HCT116 (cell line): Measurements from ENCODE around the gene GID4. TPM values are rescaled to one million over a fixed set of nuclear protein-coding genes. Genes with fewer than 3 reads are reported as not detected.
A peak's percentile ranks its signal among the peaks of the same experiment; 100 is the strongest.

Experiments
- ATAC-seq: fragments of 200-7000 bp; cut with Tn5 transposase; 2 replicates; pipeline ENCODE4 v1.9.1; 2020; ENCODE audit warnings: mild to moderate bottlenecking, moderate library complexity
- BruUV-seq: library from RNA; stranded (reverse); fragments of 400-500 nt; replicated peaks from 2 replicates; lab custom pipeline; 2021; lab: Mats Ljungman, UMichigan
- CTCF ChIA-PET: fragments of 300-600 bp; sonication (Branson Sonifier 250); formaldehyde crosslinking; loops from one replicate; lab custom pipeline; 2021; ENCODE audit warnings: antibody characterized with exemption; lab: Charles Lee
- POLR2A ChIA-PET: fragments of 300-600, 350-600 bp; sonication (Branson Sonifier 250); formaldehyde crosslinking; loops from one replicate; lab custom pipeline; 2021; ENCODE audit warnings: antibody characterized with exemption; lab: Charles Lee
- RAD21 ChIA-PET, 2 experiments: fragments of 300-600 bp; sonication (Branson Sonifier 250); formaldehyde crosslinking; loops; one replicate each; lab custom pipeline; 2023; ENCODE audit warnings: low total read pairs in 2 of 2; ENCODE audit not compliant: uncharacterized antibody in 2 of 2, unreplicated experiment in 2 of 2, low non-redundant PET in 1 of 2; lab: Charles Lee
- DNase-seq: peaks from one replicate; pipeline ENCODE4 v3.0.0-alpha.2; 2010; ENCODE audit warnings: low read depth, low spot score
- H2AFZ ChIP-seq: fragments of 200-600 bp; shearing (Covaris generic), sonication (generic); 2 replicates; pipeline ENCODE4 v1.6.1; 2017; ENCODE audit warnings: low read depth, mixed run types, mixed read lengths, antibody characterized with exemption, low read length; ENCODE audit not compliant: poor library complexity, severe bottlenecking
- H3K27ac ChIP-seq: 2 replicates; pipeline ENCODE4 v1.5.1; 2012; ENCODE audit warnings: low read depth, low read length
- H3K27me3 ChIP-seq: fragments of 200-600 bp; sonication (generic); 2 replicates; pipeline ENCODE4 v1.6.1; 2016; ENCODE audit warnings: mixed run types, low read length, mixed read lengths; ENCODE audit not compliant: insufficient read depth
- H3K36me3 ChIP-seq, 2 experiments: fragments of 200-500 bp in 1 of 2; fragments of 200-600 bp in 1 of 2; sonication (Bioruptor generic) in 1 of 2; sonication (generic) in 1 of 2; 2 replicates each; pipeline versions ENCODE4 v1.5.1 to v1.6.1; 2014 to 2016; ENCODE audit warnings: low read length in 2 of 2, inconsistent platforms in 1 of 2, mixed read lengths in 1 of 2, mixed run types in 1 of 2; ENCODE audit not compliant: insufficient read depth in 2 of 2, control insufficient read depth in 1 of 2
- H3K4me1 ChIP-seq, 2 experiments: fragments of 200-600 bp in 1 of 2; sonication (generic) in 1 of 2; 2 replicates each; pipeline versions ENCODE4 v1.5.1 to v1.6.1; 2012 to 2017; ENCODE audit warnings: low read length in 2 of 2, inconsistent platforms in 1 of 2, mild to moderate bottlenecking in 1 of 2, mixed read lengths in 1 of 2, mixed run types in 1 of 2, moderate library complexity in 1 of 2; ENCODE audit not compliant: insufficient read depth in 2 of 2, control insufficient read depth in 1 of 2
- H3K4me2 ChIP-seq: fragments of 200-600 bp; sonication (generic); 2 replicates; pipeline ENCODE4 v1.6.1; 2017; ENCODE audit warnings: mixed run types, low read length, mixed read lengths
- H3K4me3 ChIP-seq, 2 experiments: fragments of 200-600 bp in 1 of 2; sonication (generic) in 1 of 2; replicated peaks in 1 of 2; 2 replicates each; pipeline ENCODE4 v1.5.1; 2011 to 2016; ENCODE audit warnings: low read length in 2 of 2, control low read depth in 1 of 2, low read depth in 1 of 2, mild to moderate bottlenecking in 1 of 2, mixed read lengths in 1 of 2, mixed run types in 1 of 2
- H3K79me2 ChIP-seq: fragments of 200-600 bp; sonication (generic); 2 replicates; pipeline ENCODE4 v1.6.1; 2017; ENCODE audit warnings: mild to moderate bottlenecking, mixed run types, low read length, moderate library complexity, mixed read lengths; ENCODE audit not compliant: insufficient read depth
- H3K9ac ChIP-seq: fragments of 200-600 bp; sonication (generic); 2 replicates; pipeline ENCODE4 v1.6.1; 2016; ENCODE audit warnings: low read length, mixed read lengths
- H3K9me2 ChIP-seq: fragments of 200-600 bp; sonication (generic), shearing (Covaris generic); 2 replicates; pipeline ENCODE4 v1.6.1; 2017; ENCODE audit warnings: mixed run types, mild to moderate bottlenecking, moderate library complexity; ENCODE audit not compliant: insufficient read depth
- H3K9me3 ChIP-seq, 2 experiments: fragments of 200-500 bp in 1 of 2; fragments of 200-600 bp in 1 of 2; sonication (Bioruptor generic) in 1 of 2; sonication (generic) in 1 of 2; 2 replicates each; pipeline ENCODE4 v1.6.1; 2014 to 2017; ENCODE audit warnings: low read length in 2 of 2, mixed read lengths in 2 of 2, inconsistent platforms in 1 of 2, low read depth in 1 of 2, mild to moderate bottlenecking in 1 of 2, mixed run types in 1 of 2, moderate library complexity in 1 of 2; ENCODE audit not compliant: control insufficient read depth in 1 of 2, insufficient read depth in 1 of 2
- H4K20me1 ChIP-seq: fragments of 200-600 bp; sonication (generic), shearing (Covaris generic); 2 replicates; pipeline ENCODE4 v1.6.1; 2017; ENCODE audit warnings: mixed run types, mild to moderate bottlenecking, moderate library complexity; ENCODE audit not compliant: insufficient read depth
- CTCF ChIP-seq, 3 experiments: fragments of 200-600 bp in 1 of 3; sonication (generic) in 1 of 3; IDR thresholded peaks in 2 of 3; conservative IDR thresholded peaks in 1 of 3; 2 replicates each; pipeline ENCODE4 v1.5.1; 2012 to 2017; ENCODE audit warnings: low read depth in 2 of 3, low read length in 2 of 3, antibody characterized with exemption in 1 of 3, borderline replicate concordance in 1 of 3, control low read depth in 1 of 3, mild to moderate bottlenecking in 1 of 3, mixed read lengths in 1 of 3, mixed run types in 1 of 3, moderate library complexity in 1 of 3; ENCODE audit not compliant: insufficient read depth in 1 of 3
- ELF1 ChIP-seq: IDR thresholded peaks from 2 replicates; pipeline ENCODE4 v1.6.1; 2012; ENCODE audit warnings: low read depth, borderline replicate concordance
- intact Hi-C: fragments of 100-400 bp; cut with micrococcal nuclease; formaldehyde crosslinking; loops from 2 replicates; pipeline ENCODE4 v1.10.0; 2022
- total RNA-seq: library from RNA; stranded (reverse); gene quantifications from one replicate; pipeline ENCODE4 v1.2.1, GENCODE V29; 2021; ENCODE audit not compliant: unreplicated experiment

Gene GID4
- total RNA-seq, 1 experiment from 2014 or later, result 10.8 TPM

GRCh38 chr17:18093616-18094408, 54.6 kb downstream of the GID4 start:
- peaks cover 17 to 24% of the 10 kb centered on the region in 2 experiments; a peak in 3 of 4 replicates for H3K36me3 ChIP-seq
- ChIA-PET RAD21 (no interaction called here), CTCF (no interaction called here)

More at GRCh38 chr17:18093616-18094408, 54.6 kb downstream of the GID4 start:
- peaks cover 1 to 9% of the 10 kb centered on the region in 2 experiments; a peak in 3 of 4 replicates for H3K4me1 ChIP-seq
- no peak overlapping the region for H3K9ac ChIP-seq
- no peaks in the 10 kb centered on the region for H3K9me2 ChIP-seq
- H4K20me1 ChIP-seq, result no peaks in the 10 kb centered on the region
- DNase-seq (peak; percentile 27), ATAC-seq (peak; percentile 86)
- peaks cover 21% of the 10 kb centered on the region for H3K79me2 ChIP-seq
- H2AFZ ChIP-seq, result no peak overlapping the region
- no peak overlapping the region for H3K4me2 ChIP-seq
- H3K27ac ChIP-seq, result no peak overlapping the region
- no peaks in the 10 kb centered on the region for H3K27me3 ChIP-seq
- POLR2A ChIA-PET, result no interaction called here
- no peak for TF ChIP-seq ELF1
- TF ChIP-seq CTCF (IDR thresholded peaks at IDR 0.05 in 2 of 3, conservative IDR thresholded peaks at IDR 0.05 in 1 of 3; ENCODE audit: borderline replicate concordance in 1 of 3, insufficient read depth in 1 of 3, low read depth in 2 of 3, low read length in 2 of 3), result peak in 2 of 3 experiments; percentile 64 to 65; a peak in 4 of 6 replicates
- no peak overlapping the region for H3K4me3 ChIP-seq
- no TSS peak for BruUV-seq
- H3K9me3 ChIP-seq, result no peaks in the 10 kb centered on the region
- intact Hi-C loops, result no loop called here
